Mesenteric fat pad (tissue), 1 donor: ENCODE measurements around the gene EXTL1. TPM values are rescaled to one million over a fixed set of nuclear protein-coding genes. Genes with fewer than 3 reads are reported as not detected.

Experiments
- DNase-seq: peaks from one replicate; pipeline ENCODE4 v3.0.0-alpha.2; 2020; ENCODE audit warnings: low spot score
- total RNA-seq: library from RNA; stranded (reverse); fragmentation: NEBNext Ultra II Directional; extraction: Animal tissue kit (Norgen Biotek cat#: 25700); gene quantifications from one replicate; pipeline ENCODE4 v1.2.1, GENCODE V29; 2021
- donor health status: DM: yes; HTN: yes; CAD: no.

Gene EXTL1
- total RNA-seq, 1 donor from 2014 or later = not detected

GRCh38 chr1:26070296-26070962 is 48.9 kb downstream of the EXTL1 start:
- no peak for DNase-seq

GRCh38 chr1:26070963-26071342 is 49.4 kb downstream of the EXTL1 start:
- no peak for DNase-seq

GRCh38 chr1:26072305-26072704 is 50.7 kb downstream of the EXTL1 start:
- no peak for DNase-seq

GRCh38 chr1:26075421-26076144 is 54.0 kb downstream of the EXTL1 start:
- DNase-seq = no peak

- no peak for DNase-seq
These were observed 55.9 kb downstream of the EXTL1 start for GRCh38 chr1:26077524-26077923.

- DNase-seq = no peak
These were observed 57.0 kb downstream of the EXTL1 start for GRCh38 chr1:26078286-26079177.

GRCh38 chr1:26079178-26079563 is 57.6 kb downstream of the EXTL1 start:
- DNase-seq = no peak

- no peak for DNase-seq
These were observed 58.6 kb downstream of the EXTL1 start for GRCh38 chr1:26079960-26080814.

GRCh38 chr1:26081267-26082019 is 59.9 kb downstream of the EXTL1 start:
- DNase-seq = no peak

GRCh38 chr1:26082020-26082350 is 60.4 kb downstream of the EXTL1 start:
- no peak for DNase-seq

GRCh38 chr1:26083208-26083607 is 61.6 kb downstream of the EXTL1 start:
- no peak for DNase-seq

- DNase-seq = no peak
These were observed 62.6 kb downstream of the EXTL1 start for GRCh38 chr1:26084091-26084561.

- no peak for DNase-seq
These were observed 63.3 kb downstream of the EXTL1 start for GRCh38 chr1:26084844-26085243.

Other genes starting within 250 kb of the EXTL1 start
- 108 TPM for gene SELENON, start 221.6 kb upstream of the EXTL1 start, total RNA-seq
- 53.8 TPM for gene MTFR1L, start 201.8 kb upstream of the EXTL1 start, total RNA-seq
- not detected for gene AUNIP, start 162.3 kb upstream of the EXTL1 start, total RNA-seq
- 7.2 TPM for gene PAQR7, start 146.1 kb upstream of the EXTL1 start, total RNA-seq
- gene STMN1, start 115.4 kb upstream of the EXTL1 start, total RNA-seq = 39.3 TPM
- 6.8 TPM for gene PAFAH2, start 23.7 kb upstream of the EXTL1 start, total RNA-seq
- gene SLC30A2, start 24.3 kb downstream of the EXTL1 start, total RNA-seq = not detected
- gene TRIM63, start 45.9 kb downstream of the EXTL1 start, total RNA-seq = 0.26 TPM
- gene PDIK1L, start 90.0 kb downstream of the EXTL1 start, total RNA-seq = 6.4 TPM
- 6.3 TPM for gene FAM110D, start 137.3 kb downstream of the EXTL1 start, total RNA-seq
- gene C1orf232, start 147.2 kb downstream of the EXTL1 start, total RNA-seq = not detected
- 32.7 TPM for gene ZNF593, start 148.1 kb downstream of the EXTL1 start, total RNA-seq
- gene ZNF593OS, start 150.1 kb downstream of the EXTL1 start, total RNA-seq = not detected
- gene CNKSR1, start 155.7 kb downstream of the EXTL1 start, total RNA-seq = 1.7 TPM
- not detected for gene CATSPER4, start 168.8 kb downstream of the EXTL1 start, total RNA-seq
- 3.5 TPM for gene CEP85, start 212.4 kb downstream of the EXTL1 start, total RNA-seq